H7 (cell line): ENCODE measurements around the gene ZNF503. TPM values are rescaled to one million over a fixed set of nuclear protein-coding genes. Genes with fewer than 3 reads are reported as not detected.
"Not testable (repeated sequence)": the region's sequence is repeated elsewhere in the genome, so short reads cannot be mapped to it uniquely, and the experiment has no call there.

Source experiments
- DNase-seq: peaks from one replicate; pipeline ENCODE4 v3.0.0; 2012
- H3K27me3 ChIP-seq: 2 replicates; pipeline ENCODE4 v1.6.0; 2011; ENCODE audit warnings: mild to moderate bottlenecking, low read length; ENCODE audit not compliant: control insufficient read depth, insufficient read depth
- H3K36me3 ChIP-seq: replicated peaks from 2 replicates; pipeline ENCODE4 v1.5.1; 2011; ENCODE audit warnings: low read length; ENCODE audit not compliant: control insufficient read depth, insufficient read depth
- H3K4me3 ChIP-seq: 2 replicates; pipeline ENCODE4 v1.5.1; 2011; ENCODE audit warnings: low read depth, mild to moderate bottlenecking, control low read depth, low read length, moderate library complexity; ENCODE audit not compliant: insufficient read depth
- total RNA-seq: library from RNA; depleted of rRNA; stranded (reverse); fragments of >200 nt; shearing (Covaris generic); gene quantifications from 2 replicates; pipeline ENCODE4 v1.2.3, GENCODE V29; 2014

Gene ZNF503
- total RNA-seq, 1 experiment from 2014 or later = 0.03 TPM

DNA sequence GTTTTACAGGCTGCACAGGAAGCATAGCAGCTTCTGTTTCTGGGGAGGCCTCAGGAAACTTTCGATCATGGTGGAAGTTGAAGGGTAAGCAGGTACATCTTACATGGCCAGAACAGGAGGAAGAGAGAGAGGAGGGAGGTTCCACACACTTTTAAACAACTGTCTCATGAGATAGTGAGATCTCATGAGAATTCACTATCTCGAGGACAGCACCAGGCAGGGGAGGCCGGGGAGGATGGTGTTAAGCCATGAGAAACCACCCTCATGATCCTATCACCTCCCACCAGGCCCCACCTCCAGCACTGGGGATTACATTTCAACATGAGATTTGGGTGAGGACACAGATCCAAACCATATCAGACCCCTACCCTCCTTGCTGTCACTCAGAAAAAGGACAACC, 23.7 kb downstream of the ZNF503 start:
- Histone ChIP-seq H3K36me3 (no peaks in the 10 kb centered on the region), H3K27me3 (no peaks in the 10 kb centered on the region; the same call in 1 of the 2 replicates), H3K4me3 (no peak overlapping the region)
- DNase-seq = no peak

- no peaks in the 10 kb centered on the region for H3K27me3 ChIP-seq
- H3K4me3 ChIP-seq = no peak overlapping the region
- DNase-seq = no peak
- no peaks in the 10 kb centered on the region for H3K36me3 ChIP-seq
These were observed 25.7 kb downstream of the ZNF503 start for GRCh38 chr10:75375838-75376237.

DNA sequence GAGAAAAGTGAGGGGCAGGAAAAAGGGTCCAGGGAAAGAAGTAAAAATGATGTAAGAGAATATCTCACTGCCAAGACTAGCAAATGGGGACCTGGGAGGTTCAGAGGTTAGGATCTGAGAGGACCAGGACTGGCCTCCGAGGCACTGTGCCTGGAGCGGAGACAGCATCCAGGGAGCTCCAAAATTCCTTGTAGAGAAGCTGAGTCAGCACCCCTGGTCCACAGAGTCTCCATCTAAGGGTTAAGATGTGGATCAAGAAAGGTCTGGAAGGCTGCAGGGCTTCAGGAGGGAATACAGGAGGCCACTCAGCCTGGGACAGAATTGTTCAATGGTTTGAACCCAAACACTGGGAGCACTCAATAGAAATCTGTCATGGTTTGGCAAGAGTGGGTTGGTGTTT, 30.6 kb downstream of the ZNF503 start:
- DNase-seq = no peak
- Histone ChIP-seq H3K27me3 (no peaks in the 10 kb centered on the region), H3K36me3 (no peaks in the 10 kb centered on the region), H3K4me3 (no peak overlapping the region)

DNA sequence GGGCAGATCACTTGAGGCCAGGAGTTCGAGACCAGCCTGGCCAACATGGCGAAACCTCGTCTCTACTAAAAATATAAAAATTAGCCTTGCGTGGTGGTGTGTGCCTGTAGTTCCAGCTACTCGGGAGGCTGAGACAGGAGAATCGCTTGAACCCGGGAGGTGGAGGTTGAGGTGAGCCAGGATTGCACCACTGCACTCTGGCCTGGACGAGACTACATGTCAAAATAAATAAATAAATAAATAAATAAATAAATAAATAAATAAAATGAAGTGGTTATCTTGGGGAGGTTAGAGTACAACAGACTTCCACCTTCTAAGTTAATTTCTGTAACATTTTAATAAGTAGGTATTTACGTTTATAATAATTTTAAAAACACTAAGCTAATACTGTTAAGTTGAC, 31.7 kb downstream of the ZNF503 start:
- H3K4me3 ChIP-seq = not testable (repeated sequence)

GRCh38 chr10:75367901-75368300, 33.7 kb downstream of the ZNF503 start:
- Histone ChIP-seq H3K27me3 (no peaks in the 10 kb centered on the region), H3K36me3 (no peaks in the 10 kb centered on the region), H3K4me3 (no peak overlapping the region)
- DNase-seq = no peak

More for the DNA sequence above, 31.7 kb downstream of the ZNF503 start:
- DNase-seq, H3K27me3 ChIP-seq, H3K36me3 ChIP-seq: not testable (repeated sequence)

GRCh38 chr10:75367021-75367487, 34.5 kb downstream of the ZNF503 start:
- Histone ChIP-seq H3K27me3 (no peaks in the 10 kb centered on the region), H3K4me3 (no peak overlapping the region), H3K36me3 (no peaks in the 10 kb centered on the region)
- DNase-seq = no peak

DNA sequence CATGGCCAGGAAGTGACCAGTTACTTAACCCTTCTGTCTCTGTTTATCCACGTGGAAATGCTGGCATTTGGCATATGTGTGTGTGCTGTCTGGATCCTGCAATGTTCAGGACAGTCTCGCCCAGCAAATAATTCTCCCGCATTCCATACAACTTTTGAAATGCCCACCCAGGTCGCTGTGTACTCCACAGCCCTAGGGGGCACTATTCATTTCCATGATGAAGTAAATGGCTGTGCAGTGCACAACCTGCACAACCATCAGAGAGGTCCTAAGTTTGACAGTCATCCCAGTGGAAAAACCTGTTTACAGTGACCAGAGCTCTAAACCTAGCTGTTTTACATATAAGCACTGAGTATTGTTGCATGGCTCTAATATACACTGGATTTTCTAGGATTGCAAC, 38.1 kb downstream of the ZNF503 start:
- no peak for DNase-seq
- Histone ChIP-seq H3K4me3 (no peak overlapping the region), H3K27me3 (no peaks in the 10 kb centered on the region), H3K36me3 (no peaks in the 10 kb centered on the region)

DNA sequence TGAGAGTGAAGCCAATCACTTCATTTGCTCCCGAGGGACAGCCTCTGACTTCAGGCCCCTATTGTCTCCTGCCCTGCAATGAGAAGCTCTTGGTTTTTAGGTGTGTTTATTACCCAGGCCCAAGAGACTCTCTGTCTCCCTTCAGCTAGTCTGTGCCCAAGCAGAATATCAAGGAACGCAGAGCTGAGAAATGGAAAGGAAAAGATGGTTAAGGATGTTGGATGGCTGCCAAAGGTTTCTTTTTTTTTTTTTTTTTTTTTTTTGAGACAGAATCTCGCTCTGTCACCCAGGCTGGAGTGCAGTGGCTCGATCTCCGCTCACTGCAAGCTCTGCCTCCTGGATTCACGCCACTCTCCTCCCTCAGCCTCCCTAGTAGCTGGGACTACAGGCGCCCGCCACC, 41.7 kb downstream of the ZNF503 start:
- H3K4me3 ChIP-seq, DNase-seq, H3K27me3 ChIP-seq, H3K36me3 ChIP-seq: not testable (repeated sequence)

DNA sequence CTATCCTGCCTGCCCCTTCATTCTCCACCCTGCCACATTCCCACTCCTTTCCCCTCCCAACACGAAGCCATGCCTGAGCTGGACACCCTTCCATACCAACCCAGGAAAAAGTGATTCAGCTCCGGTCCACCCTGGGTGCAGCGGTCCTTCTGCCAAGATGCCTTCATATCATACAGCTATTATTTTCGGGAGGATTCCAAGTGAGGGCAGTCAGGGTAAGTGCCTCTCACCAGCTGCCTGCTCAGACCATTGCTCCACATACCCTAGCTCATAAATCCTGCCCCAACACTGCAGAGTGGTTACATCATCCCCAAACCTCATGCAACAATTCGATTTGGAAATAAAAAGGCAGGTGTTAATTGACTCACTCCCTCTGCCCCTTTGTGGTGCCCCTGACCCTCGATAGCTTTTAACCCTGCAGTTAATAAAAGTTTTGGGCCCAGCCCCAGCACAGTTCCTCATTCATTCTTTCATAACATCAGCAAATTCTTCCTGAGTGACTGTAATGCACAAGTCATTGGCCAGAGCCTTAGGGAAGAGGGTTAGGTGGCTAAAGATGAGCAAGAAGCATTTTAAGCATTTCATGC, 42.6 kb downstream of the ZNF503 start:
- H3K4me3 ChIP-seq = no peak overlapping the region
- DNase-seq = no peak
- no peaks in the 10 kb centered on the region for H3K36me3 ChIP-seq
- H3K27me3 ChIP-seq = no peaks in the 10 kb centered on the region

GRCh38 chr10:75358132-75358531, 43.4 kb downstream of the ZNF503 start:
- Histone ChIP-seq H3K36me3 (no peaks in the 10 kb centered on the region), H3K4me3 (no peak overlapping the region), H3K27me3 (no peaks in the 10 kb centered on the region)
- DNase-seq = no peak

- Histone ChIP-seq H3K36me3 (no peaks in the 10 kb centered on the region), H3K27me3 (no peaks in the 10 kb centered on the region), H3K4me3 (no peak overlapping the region)
- no peak for DNase-seq
These were observed 44.1 kb downstream of the ZNF503 start for GRCh38 chr10:75357500-75357899.

DNA sequence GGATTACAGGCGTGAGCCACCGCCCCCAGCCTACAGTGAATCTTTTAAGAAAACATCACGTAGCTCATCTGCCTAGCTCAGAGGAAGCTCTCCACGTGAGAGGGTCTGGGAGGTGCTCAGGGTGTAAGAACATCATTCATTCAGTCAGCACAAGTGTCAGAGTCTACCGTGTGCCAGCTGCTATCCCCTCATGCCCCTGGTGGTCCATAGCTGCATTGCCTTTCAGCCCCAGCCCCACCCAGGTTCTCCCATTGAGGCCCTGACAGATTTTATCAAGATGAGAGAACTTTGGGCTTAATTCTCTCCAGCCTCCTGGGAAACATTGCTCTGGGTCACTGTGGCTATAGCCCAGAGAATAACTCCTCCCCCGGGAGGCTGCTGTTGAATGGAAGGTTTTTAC, 45.1 kb downstream of the ZNF503 start:
- Histone ChIP-seq H3K36me3 (no peaks in the 10 kb centered on the region), H3K27me3 (no peaks in the 10 kb centered on the region), H3K4me3 (no peak overlapping the region)
- DNase-seq = peak; percentile 71

DNA sequence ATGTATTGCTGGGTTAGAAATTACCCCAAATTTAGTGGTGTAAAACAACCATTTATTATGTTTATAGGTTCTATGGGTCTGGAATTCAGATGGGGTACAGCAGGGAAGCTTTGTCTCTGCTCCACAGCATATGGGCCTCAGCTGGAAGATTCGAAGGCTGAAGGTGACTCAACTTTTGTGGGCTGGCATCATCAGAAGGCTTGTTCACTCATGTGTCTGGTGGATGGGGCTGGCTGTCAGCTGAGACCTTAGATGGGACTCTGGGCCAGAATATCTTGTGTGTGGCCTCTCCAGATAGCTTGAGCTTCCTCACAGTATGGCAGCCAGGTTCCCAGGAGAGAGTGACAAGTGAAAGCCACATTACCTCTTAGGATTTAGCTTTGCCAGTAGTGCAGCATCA, 45.9 kb downstream of the ZNF503 start:
- Histone ChIP-seq H3K4me3 (no peak overlapping the region), H3K36me3 (no peaks in the 10 kb centered on the region), H3K27me3 (no peaks in the 10 kb centered on the region)
- DNase-seq = no peak

GRCh38 chr10:75353183-75353582, 48.4 kb downstream of the ZNF503 start:
- no peak overlapping the region for H3K4me3 ChIP-seq

DNA sequence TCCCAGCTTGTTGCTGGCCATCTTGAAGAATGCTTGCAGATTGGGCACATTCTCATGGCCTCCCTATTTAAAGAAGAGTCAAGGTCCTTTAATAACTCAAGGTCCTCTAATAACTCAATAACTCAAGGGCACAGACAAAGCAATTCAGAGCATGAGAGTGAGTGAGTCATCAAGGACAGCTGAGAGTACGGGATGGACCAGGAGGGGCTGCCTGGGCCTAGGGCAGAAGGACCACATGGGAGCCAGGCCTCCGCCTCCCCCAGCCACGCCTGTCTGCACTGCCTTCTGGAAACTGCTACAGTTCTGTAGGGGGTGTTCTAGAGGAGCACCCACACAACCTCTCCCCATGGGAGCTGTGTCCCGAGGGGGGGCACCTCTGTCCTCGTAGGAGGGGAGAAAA, 48.9 kb downstream of the ZNF503 start:
- Histone ChIP-seq H3K36me3 (no peaks in the 10 kb centered on the region), H3K27me3 (no peaks in the 10 kb centered on the region), H3K4me3 (no peak overlapping the region)
- no peak for DNase-seq

More at GRCh38 chr10:75353183-75353582, 48.4 kb downstream of the ZNF503 start:
- no peak for DNase-seq
- no peaks in the 10 kb centered on the region for H3K27me3 ChIP-seq
- no peaks in the 10 kb centered on the region for H3K36me3 ChIP-seq

DNA sequence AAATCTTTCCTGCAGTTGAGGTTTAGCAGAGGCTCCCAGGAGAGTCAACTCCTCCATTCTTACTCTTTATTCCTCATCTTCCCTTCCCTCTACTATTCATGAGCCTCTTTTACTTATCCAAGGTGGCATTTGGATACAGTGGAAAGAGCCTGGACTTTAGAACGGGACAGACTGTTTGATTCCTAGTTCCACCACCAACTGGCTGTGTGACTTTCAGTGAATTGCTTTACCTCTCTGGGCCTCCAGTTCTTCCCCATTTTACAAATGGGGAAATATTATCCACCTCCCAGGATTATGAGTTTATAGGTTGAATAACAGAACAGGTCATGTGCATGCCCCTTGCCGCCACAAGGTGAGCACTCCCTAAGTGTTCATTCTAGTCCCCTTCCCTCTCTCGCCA, 49.9 kb downstream of the ZNF503 start:
- no peaks in the 10 kb centered on the region for H3K27me3 ChIP-seq
- no peak for DNase-seq
- no peak overlapping the region for H3K4me3 ChIP-seq
- H3K36me3 ChIP-seq = no peaks in the 10 kb centered on the region
